IMR-90 (cell line): ENCODE data around the gene CXXC4.

ENCODE experiments used
- CEBPB ChIP-seq: IDR thresholded peaks from 2 replicates; pipeline ENCODE4 v1.6.1; 2012; ENCODE audit warnings: low read depth, low read length, improper control_type of control experiment
- MAFK ChIP-seq: IDR thresholded peaks from 2 replicates; pipeline ENCODE4 v1.6.1; 2012; ENCODE audit warnings: low read depth, low read length, improper control_type of control experiment
- NFE2L2 ChIP-seq: fragments of 150-350 bp; IDR thresholded peaks from 2 replicates; pipeline ENCODE4 v1.6.1; 2016; ENCODE audit warnings: low read depth, mild to moderate bottlenecking, low read length
- POLR2A ChIP-seq: IDR thresholded peaks from 2 replicates; pipeline ENCODE4 v1.6.1; 2012; ENCODE audit warnings: mild to moderate bottlenecking, low read depth, low read length
- RAD21 ChIP-seq: IDR thresholded peaks from 2 replicates; pipeline ENCODE4 v1.6.1; 2012; ENCODE audit warnings: low read length, improper control_type of control experiment
- RCOR1 ChIP-seq: IDR thresholded peaks from 2 replicates; pipeline ENCODE4 v1.6.1; 2012; ENCODE audit warnings: mild to moderate bottlenecking, low read length, improper control_type of control experiment; ENCODE audit not compliant: insufficient replicate concordance
- TF ChIP-seq, protein P1 (sequence below): conservative IDR thresholded peaks from 2 replicates; pipeline ENCODE4 v1.5.1; 2012; ENCODE audit warnings: mild to moderate bottlenecking, low read depth, low read length, improper control_type of control experiment

DNA sequence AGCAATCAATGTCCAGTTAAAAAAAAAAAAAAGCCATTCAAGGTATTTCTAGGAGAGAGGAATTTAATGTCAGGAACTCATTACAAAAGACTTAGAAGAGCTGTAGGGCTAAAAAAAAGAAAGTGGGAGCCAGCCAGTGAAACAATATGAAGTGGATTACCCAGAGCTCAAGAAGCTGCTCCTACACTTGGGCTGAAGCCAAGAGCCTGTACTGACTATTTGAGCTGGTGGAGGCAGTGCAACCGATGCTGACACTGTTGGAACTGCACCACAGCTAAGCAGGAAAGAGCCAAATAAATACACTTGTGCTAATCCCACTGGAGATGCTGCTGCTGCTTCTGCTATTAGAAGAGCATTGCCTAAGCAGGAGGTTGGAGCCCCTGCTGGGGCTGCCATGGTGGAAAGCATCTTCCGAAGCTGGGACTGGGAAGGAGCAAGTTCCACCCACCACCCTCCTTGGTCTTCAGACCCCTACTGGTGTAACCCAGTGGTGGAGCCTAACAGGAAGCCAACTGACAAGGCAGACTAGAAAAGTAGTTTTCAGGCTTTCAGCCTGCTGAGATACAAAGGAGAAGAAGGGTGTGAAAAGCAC is 65.4 kb downstream of the CXXC4 start:
- no peak for TF ChIP-seq NFE2L2
- TF ChIP-seq, protein P1, sequence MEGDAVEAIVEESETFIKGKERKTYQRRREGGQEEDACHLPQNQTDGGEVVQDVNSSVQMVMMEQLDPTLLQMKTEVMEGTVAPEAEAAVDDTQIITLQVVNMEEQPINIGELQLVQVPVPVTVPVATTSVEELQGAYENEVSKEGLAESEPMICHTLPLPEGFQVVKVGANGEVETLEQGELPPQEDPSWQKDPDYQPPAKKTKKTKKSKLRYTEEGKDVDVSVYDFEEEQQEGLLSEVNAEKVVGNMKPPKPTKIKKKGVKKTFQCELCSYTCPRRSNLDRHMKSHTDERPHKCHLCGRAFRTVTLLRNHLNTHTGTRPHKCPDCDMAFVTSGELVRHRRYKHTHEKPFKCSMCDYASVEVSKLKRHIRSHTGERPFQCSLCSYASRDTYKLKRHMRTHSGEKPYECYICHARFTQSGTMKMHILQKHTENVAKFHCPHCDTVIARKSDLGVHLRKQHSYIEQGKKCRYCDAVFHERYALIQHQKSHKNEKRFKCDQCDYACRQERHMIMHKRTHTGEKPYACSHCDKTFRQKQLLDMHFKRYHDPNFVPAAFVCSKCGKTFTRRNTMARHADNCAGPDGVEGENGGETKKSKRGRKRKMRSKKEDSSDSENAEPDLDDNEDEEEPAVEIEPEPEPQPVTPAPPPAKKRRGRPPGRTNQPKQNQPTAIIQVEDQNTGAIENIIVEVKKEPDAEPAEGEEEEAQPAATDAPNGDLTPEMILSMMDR, result no peak
- no peak for TF ChIP-seq RAD21
- no peak for TF ChIP-seq POLR2A
- no peak for TF ChIP-seq CEBPB
- no peak for TF ChIP-seq RCOR1
- TF ChIP-seq MAFK, result no peak
